Measurements from ENCODE around the gene KIAA1671.

DNA sequence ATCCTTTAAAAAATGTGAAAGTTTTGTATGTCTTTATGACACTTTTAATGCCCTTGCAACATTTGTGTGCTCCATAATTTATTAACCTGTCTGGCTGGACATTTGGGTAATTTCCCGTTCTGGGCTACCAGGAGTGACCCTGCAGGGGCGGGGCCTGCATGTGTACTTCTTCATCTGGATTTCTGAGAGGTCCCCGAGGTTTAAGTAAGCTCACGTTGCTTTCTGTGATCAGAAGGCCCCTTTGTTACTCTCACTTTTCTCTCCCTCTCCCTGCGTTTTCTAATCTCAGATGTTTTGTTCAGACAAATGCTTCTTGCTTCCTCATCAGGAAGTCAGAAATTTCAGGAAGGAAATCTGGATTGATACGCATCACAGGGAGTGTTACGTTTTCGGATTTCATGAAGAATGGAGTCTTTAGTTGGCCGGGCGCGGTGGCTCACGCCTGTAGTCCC lies 168.3 kb downstream of the KIAA1671 start:
- TF ChIP-seq, protein P1, sequence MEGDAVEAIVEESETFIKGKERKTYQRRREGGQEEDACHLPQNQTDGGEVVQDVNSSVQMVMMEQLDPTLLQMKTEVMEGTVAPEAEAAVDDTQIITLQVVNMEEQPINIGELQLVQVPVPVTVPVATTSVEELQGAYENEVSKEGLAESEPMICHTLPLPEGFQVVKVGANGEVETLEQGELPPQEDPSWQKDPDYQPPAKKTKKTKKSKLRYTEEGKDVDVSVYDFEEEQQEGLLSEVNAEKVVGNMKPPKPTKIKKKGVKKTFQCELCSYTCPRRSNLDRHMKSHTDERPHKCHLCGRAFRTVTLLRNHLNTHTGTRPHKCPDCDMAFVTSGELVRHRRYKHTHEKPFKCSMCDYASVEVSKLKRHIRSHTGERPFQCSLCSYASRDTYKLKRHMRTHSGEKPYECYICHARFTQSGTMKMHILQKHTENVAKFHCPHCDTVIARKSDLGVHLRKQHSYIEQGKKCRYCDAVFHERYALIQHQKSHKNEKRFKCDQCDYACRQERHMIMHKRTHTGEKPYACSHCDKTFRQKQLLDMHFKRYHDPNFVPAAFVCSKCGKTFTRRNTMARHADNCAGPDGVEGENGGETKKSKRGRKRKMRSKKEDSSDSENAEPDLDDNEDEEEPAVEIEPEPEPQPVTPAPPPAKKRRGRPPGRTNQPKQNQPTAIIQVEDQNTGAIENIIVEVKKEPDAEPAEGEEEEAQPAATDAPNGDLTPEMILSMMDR (IDR thresholded peaks at IDR 0.05): no peak
- TF ChIP-seq POLR2A (IDR thresholded peaks at IDR 0.05): no peak
- peak in 1 of 3 donors; percentile 18 for TF ChIP-seq POLR2AphosphoS5 (IDR thresholded peaks at IDR 0.05)

Measured in breast epithelium (tissue), 3 donors.